Gastroesophageal sphincter (tissue), 4 donors: ENCODE data around the gene ELMOD3. TPM values are rescaled to one million over a fixed set of nuclear protein-coding genes. Genes with fewer than 3 reads are reported as not detected.

Experiments used
- ATAC-seq: fragments of 150-250 bp; one replicate; pipeline ENCODE4 v1.9.1; 2016; ENCODE audit warnings: mild to moderate bottlenecking, moderate library complexity
- H3K27ac ChIP-seq, 4 donors: fragments of 200-600 bp; sonication (generic) in 3 of 4; 1 replicate in 3 of 4; 2 replicates in 1 of 4; pipeline ENCODE4 v1.5.1; 2016 to 2019
- H3K27me3 ChIP-seq: fragments of 200-600 bp; sonication (generic); one replicate; pipeline ENCODE4 v1.5.1; 2019
- H3K36me3 ChIP-seq, 2 donors: fragments of 200-600 bp; sonication (generic); one replicate each; pipeline ENCODE4 v1.5.1; 2019; ENCODE audit warnings: control low read depth in 1 of 2
- H3K4me1 ChIP-seq, 3 donors: fragments of 200-600 bp; sonication (generic); 1 replicate in 2 of 3; 2 replicates in 1 of 3; pipeline ENCODE4 v1.5.1; 2016 to 2019; ENCODE audit warnings: control low read depth in 2 of 3
- H3K4me3 ChIP-seq, 2 donors: fragments of 200-600 bp; sonication (generic); one replicate each; pipeline ENCODE4 v1.5.1; 2019; ENCODE audit warnings: mild to moderate bottlenecking in 1 of 2, moderate library complexity in 1 of 2
- H3K9me3 ChIP-seq, 3 donors: fragments of 200-600 bp; sonication (generic); one replicate each; pipeline ENCODE4 v1.5.1; 2017 to 2019; ENCODE audit warnings: control low read depth in 2 of 3
- CTCF ChIP-seq, 4 experiments: fragments of 200-600 bp in 2 of 4; fragments of 450-650 bp in 2 of 4; sonication (generic) in 1 of 4; IDR thresholded peaks; one replicate each; pipeline ENCODE4 v1.5.1; 2017 to 2019; ENCODE audit warnings: antibody characterized with exemption in 4 of 4, mild to moderate bottlenecking in 2 of 4, moderate library complexity in 2 of 4
- EP300 ChIP-seq: sonication (generic); formaldehyde crosslinking; IDR thresholded peaks from one replicate; pipeline ENCODE4 v1.6.1; 2017; ENCODE audit warnings: antibody characterized with exemption, mild to moderate bottlenecking
- POLR2A ChIP-seq, 2 donors: fragments of 450-650 bp; IDR thresholded peaks; one replicate each; pipeline ENCODE4 v1.6.1; 2017; ENCODE audit warnings: antibody characterized with exemption in 2 of 2, mild to moderate bottlenecking in 2 of 2, moderate library complexity in 1 of 2
- POLR2AphosphoS5 ChIP-seq: sonication (generic); formaldehyde crosslinking; IDR thresholded peaks from one replicate; pipeline ENCODE4 v1.6.1; 2017; ENCODE audit warnings: antibody characterized with exemption
- WGBS, 2 donors: methylation state at CpG; one replicate each; pipeline ENCODE4 v1.1.5; 2018; ENCODE audit warnings: low coverage in 1 of 2; 5-methylcytosine and 5-hydroxymethylcytosine counted together
- total RNA-seq, 4 donors: library from RNA; depleted of rRNA; stranded (reverse); fragments of >200 nt; gene quantifications; one replicate each; pipeline ENCODE4 v1.1.0, GENCODE V29; 2016

ELMOD3 gene
- total RNA-seq, 4 donors from 2014 or later: 12.4 to 25.8 (median 18.0) TPM

- peaks cover 0 to 30% of the 10 kb centered on the region in 2 donors for H3K36me3 ChIP-seq
- WGBS, 2 donors: 75% methylated on average over 2 of the region's 8 CpGs; no CpG with 5 or more reads in 1 of the 2 donors
- ATAC-seq: no peak
- H3K27ac ChIP-seq: no peak overlapping the region
- TF ChIP-seq EP300: no peak
- no peak for TF ChIP-seq POLR2AphosphoS5
- TF ChIP-seq CTCF (IDR thresholded peaks at IDR 0.05): no peak
- TF ChIP-seq POLR2A (IDR thresholded peaks at IDR 0.05): no peak
- no peak overlapping the region for H3K4me3 ChIP-seq
- no peaks in the 10 kb centered on the region for H3K9me3 ChIP-seq
- no peaks in the 10 kb centered on the region for H3K27me3 ChIP-seq
- H3K4me1 ChIP-seq: peaks cover 0 to 19% (median 0%) of the 10 kb centered on the region in 3 donors
Measured at GRCh38 chr2:85401844-85402243, 47.3 kb downstream of the ELMOD3 start.

- 70 to 82% methylated on average over 11 to 12 of the region's 15 CpGs for WGBS, 2 donors
- TF ChIP-seq CTCF (IDR thresholded peaks at IDR 0.05): no peak
- TF ChIP-seq POLR2A (IDR thresholded peaks at IDR 0.05): no peak
- no peak for TF ChIP-seq EP300
- no peak for TF ChIP-seq POLR2AphosphoS5
- peak overlapping the region in 1 of 4 donors; percentile 40 for H3K27ac ChIP-seq
- peaks cover 0 to 15% of the 10 kb centered on the region in 2 donors for H3K36me3 ChIP-seq
- no peaks in the 10 kb centered on the region for H3K9me3 ChIP-seq
- no peak overlapping the region for H3K4me3 ChIP-seq
- peak; percentile 60 for ATAC-seq
- H3K4me1 ChIP-seq: peaks cover 0 to 29% (median 8%) of the 10 kb centered on the region in 3 donors
- H3K27me3 ChIP-seq: no peaks in the 10 kb centered on the region
Measured at GRCh38 chr2:85405201-85406059, 50.9 kb downstream of the ELMOD3 start.

DNA sequence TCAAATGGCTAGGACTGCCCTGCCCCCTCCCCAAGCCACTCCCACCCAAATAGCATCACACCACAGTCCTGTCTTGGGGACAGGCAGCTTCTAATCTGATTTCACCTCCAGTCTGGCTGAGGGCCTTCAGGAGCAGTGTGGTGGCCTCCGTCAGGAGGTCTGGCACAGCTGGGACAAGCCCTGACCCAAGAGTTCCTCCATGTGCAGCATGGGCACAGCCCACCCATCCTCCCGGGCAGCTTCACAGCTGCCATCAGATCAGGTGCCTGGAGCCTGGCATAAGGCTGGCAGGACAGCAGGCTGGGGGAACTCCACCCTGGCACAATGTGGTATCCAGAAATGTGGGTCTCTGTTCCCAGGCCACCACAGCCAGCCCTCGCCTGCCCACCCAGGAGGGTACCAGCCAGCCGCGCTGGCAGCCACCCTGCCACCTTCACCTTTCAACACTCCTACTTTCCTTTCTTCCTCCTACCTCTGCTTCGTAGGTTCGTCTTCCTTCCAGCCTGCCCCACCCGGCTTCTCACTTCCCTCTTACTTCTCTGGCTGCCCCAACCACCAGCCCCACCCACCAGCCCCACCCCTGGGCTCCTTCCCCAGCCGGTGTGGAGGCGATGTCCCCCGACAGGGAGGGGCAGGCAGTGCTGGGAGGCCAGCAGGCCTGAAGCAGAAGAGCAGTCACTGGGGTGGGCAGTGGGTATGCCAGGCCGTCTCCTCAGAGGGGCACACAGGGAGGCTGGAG lies 55.4 kb downstream of the ELMOD3 start, which contains the start of gene CAPG:
TSS of gene CAPG (minus strand) at position 522 of the 739 bp plus-strand sequence. CDS start 8,221 bp downstream, outside the sequence.
- TF ChIP-seq CTCF (IDR thresholded peaks at IDR 0.05): no peak
- no peak for TF ChIP-seq POLR2AphosphoS5
- no peak for TF ChIP-seq EP300
- TF ChIP-seq POLR2A (IDR thresholded peaks at IDR 0.05): no peak
- Histone ChIP-seq H3K4me1 (peaks cover 0 to 49% (median 16%) of the 10 kb centered on the region in 3 donors), H3K27ac (peak within 1 kb of the TSS in 3 of 4 donors; percentile 19 to 61 (median 37)), H3K36me3 (no peaks in the 10 kb centered on the region), H3K9me3 (no peaks in the 10 kb centered on the region), H3K27me3 (no peaks in the 10 kb centered on the region), H3K4me3 (peak within 1 kb of the TSS in 1 of 2 donors; percentile 27)
- peak; percentile 20 for ATAC-seq
- 81% methylated on average over 3 of the region's 12 CpGs; no CpG with 5 or more reads in 1 of the 2 donors for WGBS, 2 donors

DNA sequence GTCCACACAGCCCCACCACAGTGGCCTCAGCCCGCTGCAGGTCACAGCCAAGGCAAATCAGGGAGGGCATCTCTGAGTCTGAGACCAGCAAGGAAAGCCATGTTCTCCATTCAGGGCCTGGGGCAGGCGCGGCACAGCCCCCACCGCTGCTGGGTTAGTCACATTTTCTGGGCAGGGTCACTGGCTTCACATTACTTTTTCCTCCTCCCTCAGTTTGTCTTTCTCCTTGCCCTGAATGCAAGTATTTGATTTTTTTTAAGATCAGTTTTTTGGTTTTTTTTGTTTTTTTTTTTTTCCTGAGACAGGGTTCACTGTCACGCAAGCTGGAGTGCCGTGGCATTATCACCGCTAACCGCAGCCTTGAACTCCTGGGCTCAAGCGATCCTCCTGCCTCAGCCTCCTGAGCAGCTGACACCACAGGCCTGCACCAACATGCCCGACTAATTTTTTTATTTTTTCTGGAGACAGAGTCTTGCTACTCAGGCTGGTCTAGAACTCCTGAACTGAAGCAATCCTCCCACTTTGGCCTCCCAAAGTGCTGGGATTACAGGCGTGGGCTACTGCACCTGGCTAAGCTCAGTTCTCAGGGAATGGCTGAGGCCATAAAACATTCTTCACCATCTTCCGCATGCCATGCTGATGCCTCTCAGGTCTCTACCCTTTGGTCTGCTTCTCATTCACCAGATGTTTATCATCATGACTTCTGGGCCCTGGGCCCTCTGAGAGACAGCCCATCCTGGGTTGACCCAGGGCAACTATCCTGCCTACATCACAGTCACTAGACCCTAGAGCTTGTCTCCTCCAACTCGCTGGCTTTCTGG lies 56.2 kb downstream of the ELMOD3 start:
- WGBS, 2 donors: 75 to 81% methylated on average over 5 to 11 of the region's 13 CpGs

More for the DNA sequence above, 56.2 kb downstream of the ELMOD3 start:
- Histone ChIP-seq H3K4me3 (no peak overlapping the region), H3K27ac (peak overlapping the region in 2 of 4 donors; percentile 37 to 61), H3K4me1 (peaks cover 0 to 49% (median 16%) of the 10 kb centered on the region in 3 donors), H3K27me3 (no peaks in the 10 kb centered on the region), H3K36me3 (no peaks in the 10 kb centered on the region), H3K9me3 (no peaks in the 10 kb centered on the region)
- TF ChIP-seq EP300 (no peak), POLR2AphosphoS5 (no peak), POLR2A (IDR thresholded peaks at IDR 0.05) (no peak), CTCF (IDR thresholded peaks at IDR 0.05) (no peak)
- ATAC-seq: no peak
